Measurements from ENCODE around the gene COL13A1. TPM values are rescaled to one million over a fixed set of nuclear protein-coding genes. Genes with fewer than 3 reads are reported as not detected.

Gene COL13A1
- total and polyA plus RNA-seq, 2 of the 8 experiments (the other 6 are each of a cell fraction or from before 2014, with no cell fraction given): 2.6 to 5.2 TPM

DNA sequence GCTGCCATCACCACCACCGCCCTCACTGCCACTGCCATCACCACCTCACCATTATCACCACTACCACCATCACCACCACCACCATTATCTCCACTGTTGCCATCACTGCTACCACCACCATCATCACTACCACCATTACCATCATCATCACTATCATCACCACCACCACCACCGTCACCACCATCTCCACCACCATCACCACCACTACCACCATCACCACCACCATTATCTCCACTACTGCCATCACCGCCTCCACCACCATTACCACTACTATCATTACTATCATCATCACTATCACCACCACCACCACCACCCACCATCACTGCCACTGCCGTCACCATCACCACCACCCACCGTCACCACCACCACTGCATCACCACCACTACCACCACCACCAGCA, 9.9 kb upstream of the COL13A1 start:
- FAIRE-seq (no peak), DNase-seq (ENCODE audit: low read depth in 1 of 2, low spot score in 2 of 2) (no peak)
- no peaks in the 10 kb centered on the region for H4K20me1 ChIP-seq (replicated peaks in 1 of 2; ENCODE audit: control insufficient read depth in 1 of 2, insufficient read depth in 2 of 2, low read length in 2 of 2)
- no peak overlapping the region for H3K18ac ChIP-seq (ENCODE audit: extremely low read depth, low read length)
- no peak overlapping the region for H4K91ac ChIP-seq (replicated peaks; ENCODE audit: insufficient read length, low read length)
- no peak overlapping the region for H3K14ac ChIP-seq (ENCODE audit: insufficient read length)
- H3K4me3 ChIP-seq (ENCODE audit: extremely low read depth in 1 of 4, insufficient read depth in 2 of 4, low read depth in 3 of 4, low read length in 4 of 4): no peak overlapping the region
- no peak overlapping the region; the same call in 1 of the 2 replicates for H2AK5ac ChIP-seq (ENCODE audit: low read depth, low read length)
- no peaks in the 10 kb centered on the region; a peak in 1 of 7 replicates for H3K27me3 ChIP-seq (replicated peaks in 1 of 4; ENCODE audit: control insufficient read depth in 3 of 4, extremely low read depth in 1 of 4, insufficient read depth in 3 of 4, low read length in 3 of 4)
- ChIA-PET CTCF (ENCODE audit: partially characterized antibody) (interaction anchor here (0.8 to 41.3 kb wide), 14 partner anchors 10 to 169 kb away, joined by 3 to 958 read pairs (median 5); partner anchors contain the start of gene COL13A1), POLR2A (ENCODE audit: partially characterized antibody) (no interaction called here)
- WGBS, 2 experiments (ENCODE audit: extremely low coverage in 1 of 2, insufficient coverage in 1 of 2, insufficient read length in 1 of 2, insufficient replicate concordance in 2 of 2, low coverage in 1 of 2, low lambda C conversion rate in 2 of 2, missing lambda C conversion rate in 1 of 2): 91% methylated on average over 5 of the region's 5 CpGs; no CpG with 5 or more reads in 1 of the 2 experiments
- no peak overlapping the region for H2AFZ ChIP-seq (ENCODE audit: low read length)
- H3K56ac ChIP-seq (replicated peaks; ENCODE audit: insufficient read length, low read depth, low read length): no peak overlapping the region
- H2BK12ac ChIP-seq (ENCODE audit: low read depth, low read length): no peak overlapping the region
- no peak overlapping the region for H2BK15ac ChIP-seq (ENCODE audit: low read length)
- no peak overlapping the region for H2BK120ac ChIP-seq (replicated peaks; ENCODE audit: low read depth, low read length)
- no peak overlapping the region for H3K4me2 ChIP-seq (ENCODE audit: insufficient read depth in 1 of 2, low read depth in 2 of 2, low read length in 2 of 2)
- no peaks in the 10 kb centered on the region for H3K79me2 ChIP-seq (ENCODE audit: control insufficient read depth in 1 of 2, insufficient read depth in 2 of 2, low read length in 2 of 2)
- H2BK20ac ChIP-seq (ENCODE audit: low read length): no peak overlapping the region
- no peak overlapping the region for H2BK5ac ChIP-seq (ENCODE audit: low read depth, low read length)
- no peak overlapping the region for H3K27ac ChIP-seq (ENCODE audit: low read depth, low read length)
- no peak overlapping the region for H3K9ac ChIP-seq (replicated peaks in 1 of 4; ENCODE audit: extremely low read depth in 1 of 4, low read depth in 3 of 4, low read length in 3 of 4)
- H3K79me1 ChIP-seq (ENCODE audit: low read depth, low read length): no peaks in the 10 kb centered on the region
- H4K5ac ChIP-seq (ENCODE audit: insufficient read length, low read depth, low read length): no peak overlapping the region
- H3K23me2 ChIP-seq (ENCODE audit: low read depth, low read length): peaks cover 8% of the 10 kb centered on the region; the same call in 1 of the 2 replicates
- peaks cover 4 to 10% of the 10 kb centered on the region in 2 experiments; a peak in 2 of 4 replicates for H3K9me3 ChIP-seq (ENCODE audit: insufficient read depth in 2 of 2, low read depth in 1 of 2, low read length in 1 of 2)
- H3K4me1 ChIP-seq (replicated peaks in 1 of 4; ENCODE audit: control insufficient read depth in 3 of 4, insufficient read depth in 4 of 4, low read length in 3 of 4): peaks cover 0 to 3% (median 0%) of the 10 kb centered on the region in 4 experiments; a peak in 1 of 7 replicates
- no peak overlapping the region for H3K23ac ChIP-seq (ENCODE audit: insufficient read length)
- H3K4ac ChIP-seq (replicated peaks; ENCODE audit: insufficient read length, low read depth, low read length): no peak overlapping the region
- H3K36me3 ChIP-seq (ENCODE audit: control insufficient read depth in 2 of 4, insufficient read depth in 4 of 4, low read length in 3 of 4): no peaks in the 10 kb centered on the region
- H4K8ac ChIP-seq (ENCODE audit: extremely low read depth, insufficient read depth, low read length): no peak overlapping the region
- TF ChIP-seq SIX5 (IDR thresholded peaks at IDR 0.05; ENCODE audit: low read depth, low read length): no peak
- TF ChIP-seq SIN3A (conservative IDR thresholded peaks at IDR 0.05 in 1 of 2, IDR thresholded peaks at IDR 0.05 in 1 of 2; ENCODE audit: low read depth in 1 of 2, low read length in 2 of 2): no peak
- no peak for TF ChIP-seq JUN (IDR thresholded peaks at IDR 0.05; ENCODE audit: low read depth, low read length)
- TF ChIP-seq RFX5 (IDR thresholded peaks at IDR 0.05; ENCODE audit: borderline replicate concordance, low read depth, low read length): no peak
- TF ChIP-seq FOSL1 (IDR thresholded peaks at IDR 0.05; ENCODE audit: insufficient read depth, low read depth, low read length): no peak
- no peak for TF ChIP-seq JUND (IDR thresholded peaks at IDR 0.05; ENCODE audit: low read length)
- TF ChIP-seq POU5F1 (IDR thresholded peaks at IDR 0.05; ENCODE audit: low read depth, low read length): no peak
- TF ChIP-seq KDM5A (IDR thresholded peaks at IDR 0.05; ENCODE audit: low read length): no peak
- no peak for TF ChIP-seq BACH1 (IDR thresholded peaks at IDR 0.05; ENCODE audit: low read length)
- no peak for TF ChIP-seq BCL11A (IDR thresholded peaks at IDR 0.05; ENCODE audit: low read depth in 2 of 2, low read length in 2 of 2)
- TF ChIP-seq KDM4A (IDR thresholded peaks at IDR 0.05; ENCODE audit: low read depth, low read length, severe bottlenecking): no peak
- TF ChIP-seq NRF1 (IDR thresholded peaks at IDR 0.05; ENCODE audit: low read depth, low read length): no peak
- TF ChIP-seq CTBP2 (IDR thresholded peaks at IDR 0.05; ENCODE audit: borderline replicate concordance, insufficient read depth, insufficient read length, low read length): no peak
- TF ChIP-seq POLR2AphosphoS5 (IDR thresholded peaks at IDR 0.05; ENCODE audit: low read depth, low read length): no peak
- no peak for TF ChIP-seq EZH2 (IDR thresholded peaks at IDR 0.05; ENCODE audit: low read depth, low read length, severe bottlenecking)

Data from H1 (cell line).